Neural progenitor cell (in vitro differentiated cells): ENCODE data around the gene SLC27A1. TPM values are rescaled to one million over a fixed set of nuclear protein-coding genes. Genes with fewer than 3 reads are reported as not detected.

Source experiments
- DNase-seq: peaks from one replicate; pipeline ENCODE4 v3.0.0-alpha.2; 2016; ENCODE audit warnings: low spot score
- H2AFZ ChIP-seq: fragments of 200-600 bp; sonication (generic); replicated peaks from 2 replicates; pipeline ENCODE4 v1.6.1; 2016; ENCODE audit warnings: antibody characterized with exemption
- H3F3A ChIP-seq: fragments of 200-600 bp; sonication (generic); 2 replicates; pipeline ENCODE4 v1.6.1; 2016; ENCODE audit warnings: antibody characterized with exemption, low read depth
- H3K27ac ChIP-seq: fragments of 200-600 bp; sonication (generic); 2 replicates; pipeline ENCODE4 v1.5.1; 2016; ENCODE audit warnings: mild to moderate bottlenecking
- H3K27me3 ChIP-seq: fragments of 200-600 bp; sonication (generic); 2 replicates; pipeline ENCODE4 v1.6.1; 2016; ENCODE audit warnings: mild to moderate bottlenecking, moderate library complexity
- H3K36me3 ChIP-seq: fragments of 200-600 bp; sonication (generic); 2 replicates; pipeline ENCODE4 v1.5.1; 2016
- H3K4me1 ChIP-seq: fragments of 200-600 bp; sonication (generic); 2 replicates; pipeline ENCODE4 v1.6.1; 2016; ENCODE audit warnings: mixed run types
- H3K4me2 ChIP-seq: fragments of 200-600 bp; sonication (generic); 2 replicates; pipeline ENCODE4 v1.6.1; 2016
- H3K4me3 ChIP-seq: fragments of 200-600 bp; sonication (generic); 2 replicates; pipeline ENCODE4 v1.5.1; 2016
- H3K79me2 ChIP-seq: fragments of 200-600 bp; sonication (generic); 2 replicates; pipeline ENCODE4 v1.6.1; 2016; ENCODE audit warnings: low read depth
- H3K9ac ChIP-seq: fragments of 200-600 bp; sonication (generic); 2 replicates; pipeline ENCODE4 v1.6.1; 2016
- H3K9me3 ChIP-seq: fragments of 200-600 bp; sonication (generic); 2 replicates; pipeline ENCODE4 v1.5.1; 2016; ENCODE audit warnings: low read depth
- H4K20me1 ChIP-seq: fragments of 200-600 bp; sonication (generic); 2 replicates; pipeline ENCODE4 v1.6.1; 2016; ENCODE audit warnings: low read depth
- H3K27ac Mint-ChIP-seq: 3 replicates; pipeline ENCODE4 v1.8.0; 2021; ENCODE audit warnings: mixed read lengths
- H3K27me3 Mint-ChIP-seq: 2 replicates; pipeline ENCODE4 v1.8.0; 2022; ENCODE audit warnings: low read depth, mild to moderate bottlenecking, inconsistent platforms, moderate library complexity, mixed read lengths; ENCODE audit not compliant: insufficient read depth
- H3K36me3 Mint-ChIP-seq: 3 replicates; pipeline ENCODE4 v1.8.0; 2021; ENCODE audit warnings: mixed read lengths
- H3K4me1 Mint-ChIP-seq: 3 replicates; pipeline ENCODE4 v1.8.0; 2021; ENCODE audit warnings: mixed read lengths
- H3K4me3 Mint-ChIP-seq: 3 replicates; pipeline ENCODE4 v1.8.0; 2021; ENCODE audit warnings: mild to moderate bottlenecking, moderate library complexity, mixed read lengths
- H3K9me3 Mint-ChIP-seq: 3 replicates; pipeline ENCODE4 v1.8.0; 2020; ENCODE audit warnings: mixed read lengths
- EZH2 ChIP-seq: fragments of 200-600 bp; sonication (generic); IDR thresholded peaks from 2 replicates; pipeline ENCODE4 v1.6.1; 2017; ENCODE audit warnings: antibody characterized with exemption, mild to moderate bottlenecking, moderate library complexity
- EZH2phosphoT487 ChIP-seq: fragments of 200-600 bp; sonication (generic); IDR thresholded peaks from 2 replicates; pipeline ENCODE4 v1.6.1; 2017; ENCODE audit warnings: antibody characterized with exemption
- total RNA-seq: library from RNA; depleted of rRNA; stranded (reverse); fragments of >200 nt; gene quantifications from 2 replicates; pipeline ENCODE4 v1.2.3, GENCODE V29; 2015; ENCODE audit warnings: low replicate concordance
- TF ChIP-seq, protein P1 (sequence below): fragments of 200-600 bp; sonication (generic); IDR thresholded peaks from 2 replicates; pipeline ENCODE4 v1.5.1; 2017; ENCODE audit warnings: antibody characterized with exemption, mild to moderate bottlenecking

The SLC27A1 gene
- total RNA-seq, 1 donor from 2014 or later, result 13.9 TPM

DNA sequence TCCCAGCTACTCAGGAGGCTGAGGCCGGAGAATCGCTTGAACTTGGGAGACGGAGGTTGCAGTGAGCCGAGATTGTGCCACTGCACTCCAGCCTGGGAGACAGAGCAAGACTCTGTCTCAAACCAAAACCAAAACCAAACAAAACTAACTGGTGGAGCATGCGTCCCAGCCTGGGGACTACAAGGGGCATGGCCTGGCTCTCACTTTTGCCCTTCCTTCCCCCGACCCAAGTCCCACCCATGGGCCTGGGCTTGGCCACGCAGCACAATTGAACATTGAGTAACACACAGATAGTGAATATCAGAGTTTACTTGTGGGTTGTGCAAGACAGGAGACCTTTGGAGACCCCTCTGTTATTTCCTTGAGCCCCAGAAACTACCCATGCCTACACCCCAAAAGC lies 35.1 kb upstream of the SLC27A1 start:
- Histone ChIP-seq H3K4me2 (no peak overlapping the region), H2AFZ (no peak overlapping the region), H3K4me1 (no peaks in the 10 kb centered on the region), H3K36me3 (no peaks in the 10 kb centered on the region), H3F3A (no peaks in the 10 kb centered on the region), H3K79me2 (no peaks in the 10 kb centered on the region), H3K27me3 (no peaks in the 10 kb centered on the region), H3K9ac (no peak overlapping the region), H3K4me3 (no peak overlapping the region), H4K20me1 (no peaks in the 10 kb centered on the region), H3K27ac (no peak overlapping the region), H3K9me3 (no peaks in the 10 kb centered on the region)
- DNase-seq, result no peak
- H3K27ac Mint-ChIP-seq, result no peak overlapping the region
- peaks cover 8% of the 10 kb centered on the region for H3K27me3 Mint-ChIP-seq
- peaks cover 2% of the 10 kb centered on the region for H3K36me3 Mint-ChIP-seq
- no peak overlapping the region for H3K4me3 Mint-ChIP-seq
- H3K4me1 Mint-ChIP-seq, result no peaks in the 10 kb centered on the region
- H3K9me3 Mint-ChIP-seq, result no peaks in the 10 kb centered on the region
- TF ChIP-seq EZH2, result no peak
- TF ChIP-seq, protein P1, sequence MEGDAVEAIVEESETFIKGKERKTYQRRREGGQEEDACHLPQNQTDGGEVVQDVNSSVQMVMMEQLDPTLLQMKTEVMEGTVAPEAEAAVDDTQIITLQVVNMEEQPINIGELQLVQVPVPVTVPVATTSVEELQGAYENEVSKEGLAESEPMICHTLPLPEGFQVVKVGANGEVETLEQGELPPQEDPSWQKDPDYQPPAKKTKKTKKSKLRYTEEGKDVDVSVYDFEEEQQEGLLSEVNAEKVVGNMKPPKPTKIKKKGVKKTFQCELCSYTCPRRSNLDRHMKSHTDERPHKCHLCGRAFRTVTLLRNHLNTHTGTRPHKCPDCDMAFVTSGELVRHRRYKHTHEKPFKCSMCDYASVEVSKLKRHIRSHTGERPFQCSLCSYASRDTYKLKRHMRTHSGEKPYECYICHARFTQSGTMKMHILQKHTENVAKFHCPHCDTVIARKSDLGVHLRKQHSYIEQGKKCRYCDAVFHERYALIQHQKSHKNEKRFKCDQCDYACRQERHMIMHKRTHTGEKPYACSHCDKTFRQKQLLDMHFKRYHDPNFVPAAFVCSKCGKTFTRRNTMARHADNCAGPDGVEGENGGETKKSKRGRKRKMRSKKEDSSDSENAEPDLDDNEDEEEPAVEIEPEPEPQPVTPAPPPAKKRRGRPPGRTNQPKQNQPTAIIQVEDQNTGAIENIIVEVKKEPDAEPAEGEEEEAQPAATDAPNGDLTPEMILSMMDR, result no peak
- no peak for TF ChIP-seq EZH2phosphoT487

DNA sequence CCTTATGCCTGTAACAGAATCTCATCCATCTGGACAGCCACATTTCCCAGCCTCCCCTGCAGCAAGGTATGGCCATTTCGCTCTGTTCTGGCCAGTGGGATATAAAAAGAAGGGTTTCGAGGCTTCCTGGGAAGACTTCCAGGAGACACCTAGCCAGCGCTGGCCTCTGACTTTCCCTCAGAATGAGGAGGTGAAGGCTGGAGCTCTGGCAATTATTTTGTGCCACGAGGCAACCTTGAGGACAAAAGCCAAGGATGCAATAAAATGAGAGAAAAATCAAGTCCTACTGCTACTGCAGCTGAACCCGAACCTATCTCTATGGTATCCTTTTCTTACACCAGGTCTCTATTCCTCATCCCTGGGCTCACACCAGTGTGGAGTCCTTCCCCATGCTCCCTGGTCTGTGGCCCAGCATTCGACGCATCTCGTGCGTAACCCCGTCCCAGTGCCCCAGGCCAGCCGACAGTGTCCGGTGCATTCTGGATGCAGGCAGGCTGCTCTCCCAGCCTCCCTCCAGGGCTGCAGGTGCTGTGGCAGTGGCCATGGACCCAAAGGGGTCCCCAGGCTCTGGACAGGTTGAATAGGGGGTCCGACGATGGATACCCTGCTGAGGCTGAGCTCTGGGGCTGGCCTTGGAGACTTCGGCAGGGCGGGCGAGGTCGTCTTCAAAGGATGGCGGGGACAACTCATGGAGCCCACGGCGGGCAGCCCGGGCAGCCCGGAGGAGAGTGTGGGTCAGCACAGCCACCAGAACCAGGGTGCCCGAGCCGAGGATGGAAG lies 34.0 kb upstream of the SLC27A1 start:
- no peaks in the 10 kb centered on the region for H3F3A ChIP-seq
- no peak overlapping the region for H3K4me2 ChIP-seq
- no peaks in the 10 kb centered on the region for H3K27me3 ChIP-seq
- Mint-ChIP-seq H3K36me3 (peaks cover 2% of the 10 kb centered on the region), H3K27ac (no peak overlapping the region), H3K9me3 (no peaks in the 10 kb centered on the region), H3K4me3 (no peak overlapping the region), H3K4me1 (peaks cover 2% of the 10 kb centered on the region), H3K27me3 (peaks cover 7% of the 10 kb centered on the region)
- H2AFZ ChIP-seq, result no peak overlapping the region
- no peak overlapping the region for H3K9ac ChIP-seq
- no peaks in the 10 kb centered on the region for H4K20me1 ChIP-seq
- H3K36me3 ChIP-seq, result no peaks in the 10 kb centered on the region
- no peak overlapping the region for H3K27ac ChIP-seq
- DNase-seq, result no peak
- TF ChIP-seq, protein P1, result no peak
- TF ChIP-seq EZH2phosphoT487 (no peak), EZH2 (no peak)
- H3K79me2 ChIP-seq, result no peaks in the 10 kb centered on the region
- no peaks in the 10 kb centered on the region for H3K9me3 ChIP-seq
- no peak overlapping the region for H3K4me3 ChIP-seq
- no peaks in the 10 kb centered on the region for H3K4me1 ChIP-seq

DNA sequence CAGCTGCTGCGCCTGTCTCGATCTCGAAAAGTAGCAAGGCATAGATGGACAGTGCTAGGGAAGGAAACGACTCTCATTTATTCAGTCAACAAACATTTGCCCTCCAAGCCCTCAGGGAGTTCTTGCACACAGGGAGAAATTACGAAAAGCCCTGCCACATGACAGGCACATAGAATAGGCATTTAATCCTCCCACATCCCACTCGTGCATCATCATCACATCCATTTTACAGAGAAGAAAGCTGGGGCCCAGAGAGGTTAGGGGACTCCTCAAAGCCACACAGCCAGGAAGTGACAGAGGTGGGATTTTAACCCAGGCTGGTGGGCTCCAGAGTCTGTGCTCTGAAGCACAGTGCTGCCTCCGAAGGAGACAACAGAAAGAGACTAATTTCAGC lies 33.5 kb upstream of the SLC27A1 start:
- H3K36me3 Mint-ChIP-seq, result peaks cover 2% of the 10 kb centered on the region
- peaks cover 2% of the 10 kb centered on the region for H3K27me3 Mint-ChIP-seq
- DNase-seq, result no peak
- no peaks in the 10 kb centered on the region for H4K20me1 ChIP-seq
- H3K4me1 Mint-ChIP-seq, result peaks cover 8% of the 10 kb centered on the region
- no peak overlapping the region for H3K9ac ChIP-seq
- no peaks in the 10 kb centered on the region for H3K79me2 ChIP-seq
- H3K4me1 ChIP-seq, result no peaks in the 10 kb centered on the region
- no peaks in the 10 kb centered on the region for H3K36me3 ChIP-seq
- no peak overlapping the region for H3K4me2 ChIP-seq
- H3K9me3 Mint-ChIP-seq, result peaks cover 4% of the 10 kb centered on the region
- no peaks in the 10 kb centered on the region for H3K9me3 ChIP-seq
- H3F3A ChIP-seq, result no peaks in the 10 kb centered on the region
- H3K27ac ChIP-seq, result no peak overlapping the region
- no peak overlapping the region for H3K4me3 Mint-ChIP-seq
- H2AFZ ChIP-seq, result no peak overlapping the region
- H3K27ac Mint-ChIP-seq, result no peak overlapping the region
- TF ChIP-seq EZH2phosphoT487 (no peak), EZH2 (no peak)
- TF ChIP-seq, protein P1, result no peak
- H3K27me3 ChIP-seq, result no peaks in the 10 kb centered on the region
- H3K4me3 ChIP-seq, result no peak overlapping the region
